Mammary epithelial cell (primary cell): ENCODE measurements around the gene GNG8.

Experiments
- EZH2 ChIP-seq: IDR thresholded peaks from 2 replicates; pipeline ENCODE4 v1.6.1; 2012; ENCODE audit warnings: low read length, inconsistent platforms, borderline replicate concordance
- TF ChIP-seq, protein P1 (sequence below), 2 donors: IDR thresholded peaks in 1 of 2; conservative IDR thresholded peaks in 1 of 2; 2 replicates each; pipeline ENCODE4 v1.5.1; 2011 to 2012; ENCODE audit warnings: inconsistent platforms in 2 of 2, low read length in 2 of 2, mild to moderate bottlenecking in 2 of 2, control low read depth in 1 of 2, low read depth in 1 of 2; ENCODE audit not compliant: insufficient read depth in 1 of 2; ENCODE audit errors: extremely low read depth in 1 of 2

DNA sequence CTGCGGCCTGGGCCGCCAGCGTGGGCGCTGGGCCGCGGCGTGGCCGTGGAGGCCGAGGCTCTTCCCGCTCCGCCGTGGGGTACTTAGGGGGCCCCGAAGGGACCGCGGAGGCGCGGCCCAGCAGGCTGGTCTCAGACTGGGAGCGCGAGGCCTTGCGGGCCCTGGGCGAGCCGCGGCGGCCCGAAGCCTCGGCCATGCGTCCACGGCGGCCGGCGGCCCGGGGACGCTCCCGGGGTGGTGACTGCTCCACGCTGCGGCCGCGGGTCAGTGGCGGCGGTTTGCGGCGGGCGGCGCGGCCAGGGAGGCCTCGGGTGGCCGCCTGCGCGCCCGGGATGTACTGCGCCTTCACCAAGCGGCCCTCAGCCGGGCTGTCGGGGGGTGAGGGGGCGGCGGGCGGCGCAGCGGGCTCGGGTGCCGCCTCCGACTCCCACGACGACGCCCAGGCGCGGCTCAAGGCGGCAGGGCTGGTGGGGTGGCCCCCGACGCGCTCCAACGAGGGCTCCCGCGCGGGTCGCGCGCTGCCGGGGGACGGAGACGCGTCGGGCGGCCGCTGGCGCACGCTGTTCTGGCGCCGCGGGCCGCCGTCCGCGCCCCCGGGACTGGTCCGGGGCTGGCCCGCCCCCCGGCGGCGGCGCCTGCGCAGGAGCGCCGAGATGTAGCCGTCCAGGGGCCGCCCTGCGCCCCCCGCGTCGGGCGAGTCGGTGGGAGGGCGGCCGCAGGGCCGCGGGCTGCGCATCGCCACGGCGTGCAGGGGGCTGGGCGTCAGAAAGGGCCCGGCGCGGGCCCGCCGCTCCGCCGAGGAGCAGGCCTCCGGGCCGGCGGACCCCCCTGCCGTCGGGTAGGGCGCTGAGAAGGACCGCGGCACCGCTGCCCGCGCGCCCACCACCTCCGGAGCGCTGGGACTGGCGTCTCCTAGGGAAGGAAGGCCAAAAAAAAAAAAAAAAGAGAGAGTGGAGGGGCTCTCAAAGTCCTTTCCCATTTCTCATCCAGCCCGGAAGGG is 13.3 kb upstream of the GNG8 start:
- TF ChIP-seq, protein P1, sequence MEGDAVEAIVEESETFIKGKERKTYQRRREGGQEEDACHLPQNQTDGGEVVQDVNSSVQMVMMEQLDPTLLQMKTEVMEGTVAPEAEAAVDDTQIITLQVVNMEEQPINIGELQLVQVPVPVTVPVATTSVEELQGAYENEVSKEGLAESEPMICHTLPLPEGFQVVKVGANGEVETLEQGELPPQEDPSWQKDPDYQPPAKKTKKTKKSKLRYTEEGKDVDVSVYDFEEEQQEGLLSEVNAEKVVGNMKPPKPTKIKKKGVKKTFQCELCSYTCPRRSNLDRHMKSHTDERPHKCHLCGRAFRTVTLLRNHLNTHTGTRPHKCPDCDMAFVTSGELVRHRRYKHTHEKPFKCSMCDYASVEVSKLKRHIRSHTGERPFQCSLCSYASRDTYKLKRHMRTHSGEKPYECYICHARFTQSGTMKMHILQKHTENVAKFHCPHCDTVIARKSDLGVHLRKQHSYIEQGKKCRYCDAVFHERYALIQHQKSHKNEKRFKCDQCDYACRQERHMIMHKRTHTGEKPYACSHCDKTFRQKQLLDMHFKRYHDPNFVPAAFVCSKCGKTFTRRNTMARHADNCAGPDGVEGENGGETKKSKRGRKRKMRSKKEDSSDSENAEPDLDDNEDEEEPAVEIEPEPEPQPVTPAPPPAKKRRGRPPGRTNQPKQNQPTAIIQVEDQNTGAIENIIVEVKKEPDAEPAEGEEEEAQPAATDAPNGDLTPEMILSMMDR (conservative IDR thresholded peaks at IDR 0.05 in 1 of 2, IDR thresholded peaks at IDR 0.05 in 1 of 2; ENCODE audit: extremely low read depth in 1 of 2, insufficient read depth in 1 of 2, low read depth in 1 of 2, low read length in 2 of 2) = no peak
- no peak for TF ChIP-seq EZH2
